ENCODE results near the gene B3GALNT2.

The B3GALNT2 gene

DNA sequence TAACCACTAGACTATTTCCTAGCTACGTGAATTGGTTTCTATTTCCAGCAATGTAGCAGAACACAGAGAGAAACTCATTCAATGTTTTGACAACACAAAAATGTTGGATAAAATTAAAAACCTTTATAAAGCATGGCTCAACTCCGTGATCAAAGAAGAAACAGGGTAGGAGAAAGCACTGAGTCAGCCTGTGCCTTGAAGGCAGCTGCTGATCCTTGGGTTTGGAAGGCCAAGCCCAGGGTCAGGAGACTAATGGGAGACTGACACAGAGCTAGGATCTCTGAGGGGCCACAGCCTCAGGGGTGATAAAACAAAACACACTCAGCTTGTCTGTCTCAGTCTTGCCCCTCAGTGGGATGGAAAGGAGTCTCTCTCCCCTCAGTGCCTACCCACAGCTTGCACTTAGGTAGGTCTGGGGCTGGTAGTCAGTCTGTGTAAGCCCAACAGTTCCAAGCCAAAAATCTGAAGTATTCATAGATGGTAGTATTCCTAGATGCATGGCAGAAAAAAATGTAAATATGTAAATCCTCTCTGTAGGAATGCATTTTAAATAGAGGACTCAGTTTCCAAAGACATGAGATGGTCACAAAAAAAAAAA, 53.3 kb downstream of the B3GALNT2 start:
- DNase-seq (ENCODE audit: low read depth) = no peak

DNA sequence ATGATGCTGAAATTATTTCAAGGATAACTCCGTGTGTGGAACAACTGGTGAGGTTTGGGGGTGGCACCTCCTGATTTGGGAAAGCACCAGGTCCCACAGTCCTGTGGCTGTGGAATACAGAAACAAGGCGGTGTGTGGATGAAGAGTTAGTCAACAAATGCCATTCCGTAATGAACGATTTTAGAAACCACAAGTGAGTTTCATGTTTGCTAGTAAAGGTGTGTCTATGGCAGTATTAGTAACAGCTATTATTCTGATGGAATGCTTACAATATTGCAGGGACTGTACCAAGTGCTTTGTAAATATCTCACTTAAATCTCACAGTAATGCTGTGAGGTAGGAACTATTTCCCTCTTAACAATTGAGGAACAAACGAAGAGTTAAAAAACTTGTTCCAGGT, 53.8 kb downstream of the B3GALNT2 start:
- no peak for DNase-seq (ENCODE audit: low read depth)

DNA sequence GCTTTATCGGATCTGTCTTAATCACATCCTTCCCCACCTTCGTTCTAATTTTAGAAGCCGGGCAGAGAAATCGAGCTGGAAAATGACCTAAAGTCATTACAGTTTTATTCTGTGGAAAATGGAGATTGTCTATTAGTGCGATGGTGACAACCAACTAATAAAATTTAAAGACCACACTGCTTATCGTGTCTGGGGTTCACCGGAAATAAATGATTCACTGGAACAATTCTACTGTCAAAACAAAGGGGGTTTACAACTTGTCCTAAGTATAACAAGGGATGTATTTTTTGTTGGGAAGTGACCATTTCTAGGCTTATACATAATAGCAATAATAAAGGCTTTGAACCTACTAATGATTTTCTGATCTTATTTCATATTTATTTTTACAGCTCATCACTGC, 55.6 kb downstream of the B3GALNT2 start:
- no peak for DNase-seq (ENCODE audit: low read depth)

DNA sequence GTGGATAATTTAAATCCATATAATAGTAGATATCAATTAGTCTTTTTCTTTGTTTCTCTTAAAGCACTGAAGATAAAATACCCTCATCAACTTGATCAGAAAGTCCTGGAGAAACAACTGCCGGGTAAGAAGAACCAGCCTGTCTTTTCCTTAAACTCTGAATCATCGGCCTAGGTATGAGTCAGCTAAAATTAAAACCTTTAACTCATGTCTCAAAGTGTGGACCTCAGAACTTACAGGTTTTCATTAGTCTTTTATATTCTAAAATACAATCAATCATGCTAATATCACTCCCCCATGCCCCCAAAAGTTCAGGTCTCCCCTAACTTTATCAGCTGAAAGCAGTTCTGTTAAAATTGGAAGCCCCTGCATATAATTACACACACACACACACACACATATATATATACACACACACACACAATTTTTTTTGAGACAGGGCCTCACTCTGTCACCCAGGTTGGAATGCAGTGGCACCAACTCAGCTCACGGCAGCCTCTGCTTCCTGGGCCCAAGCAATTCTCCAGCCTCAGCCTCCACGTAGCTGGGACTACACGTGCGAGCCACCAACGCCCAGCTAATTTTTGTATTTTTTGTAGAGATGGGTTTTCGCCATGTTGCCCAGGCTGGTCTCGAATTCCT, 61.3 kb downstream of the B3GALNT2 start:
- DNase-seq (ENCODE audit: low read depth) = peak; percentile 47

DNA sequence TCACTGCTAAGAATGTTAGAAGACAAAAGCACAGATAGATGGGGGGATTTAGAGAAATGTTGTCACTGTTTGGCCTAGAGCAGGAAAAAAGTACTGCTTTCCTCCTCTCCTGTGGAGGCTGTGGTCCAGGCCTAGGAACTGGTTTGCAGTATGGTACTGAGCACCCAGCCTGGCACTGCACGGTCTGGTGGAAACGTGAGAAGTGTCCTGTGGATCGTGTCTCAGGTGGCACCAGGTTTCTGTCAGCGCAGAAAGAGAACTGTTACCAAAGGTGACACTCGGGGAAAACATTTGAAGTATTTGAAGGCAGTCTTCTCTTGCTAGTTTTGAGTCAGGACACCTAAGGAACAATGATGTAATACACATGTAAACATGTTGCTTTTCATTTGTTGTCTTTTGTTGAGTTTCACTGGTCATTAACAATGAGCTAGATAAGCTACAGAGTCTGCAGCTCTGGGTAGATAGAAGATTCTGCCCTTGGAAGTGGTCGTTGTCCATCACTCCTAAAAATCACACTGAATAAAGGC, 63.0 kb downstream of the B3GALNT2 start:
- DNase-seq (ENCODE audit: low read depth) = no peak

DNA sequence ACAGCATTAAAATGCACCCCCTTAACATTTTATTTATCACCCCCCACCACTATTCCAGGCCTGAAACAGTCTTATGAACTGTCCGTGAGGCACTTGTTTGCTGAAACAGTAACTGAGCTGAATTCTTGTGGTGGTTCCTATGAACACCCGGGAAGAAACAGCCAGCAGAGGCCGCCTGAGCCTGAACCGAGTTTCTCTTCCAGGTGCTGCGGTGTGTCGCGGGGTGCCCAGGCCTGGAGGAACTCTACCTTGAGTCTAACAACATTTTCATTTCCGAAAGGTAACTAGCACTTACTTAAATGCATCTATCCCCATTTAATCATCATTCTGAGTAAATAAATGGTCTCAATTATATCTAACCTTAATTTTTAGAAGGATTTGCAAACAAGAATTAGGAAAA, 70.3 kb downstream of the B3GALNT2 start:
- no peak for DNase-seq (ENCODE audit: low read depth)

DNA sequence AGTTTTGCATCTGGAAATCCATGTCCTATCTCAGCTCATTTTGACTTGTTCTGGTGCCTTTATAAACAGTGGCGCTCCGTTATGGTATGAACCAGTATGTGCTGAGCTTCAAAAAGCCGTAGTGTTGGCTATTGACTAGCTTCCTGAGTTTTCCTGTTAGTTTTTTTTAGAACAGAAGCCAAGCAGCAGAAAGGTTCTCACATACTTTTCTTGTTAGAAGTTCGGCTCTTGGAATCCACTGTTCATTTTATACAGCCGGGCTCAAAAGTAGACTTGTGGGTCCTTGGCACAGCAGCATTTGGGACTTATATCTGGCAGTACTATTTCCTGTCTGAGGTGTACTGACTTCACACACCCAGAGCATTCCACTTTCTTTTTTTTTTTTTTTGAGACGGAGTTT, 73.3 kb downstream of the B3GALNT2 start:
- no peak for DNase-seq (ENCODE audit: low read depth)

DNA sequence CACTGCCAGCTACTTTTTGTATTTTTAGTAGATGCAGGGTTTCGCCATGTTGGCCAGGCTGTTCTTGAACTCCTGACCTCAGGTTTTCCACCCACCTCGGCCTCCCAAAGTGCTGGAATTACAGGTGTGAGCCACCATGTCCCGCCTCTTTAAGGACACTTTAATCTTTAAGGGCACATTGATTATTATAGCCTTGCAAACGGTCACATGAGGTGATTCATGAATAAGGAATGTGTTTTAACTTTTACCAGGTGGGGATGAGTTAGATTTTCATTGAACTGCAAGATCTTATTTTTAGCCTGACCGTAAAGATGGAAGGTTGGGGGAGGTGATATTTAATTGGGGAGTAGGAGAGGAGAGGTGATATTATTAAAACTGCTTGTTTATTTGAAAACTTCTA, 75.1 kb downstream of the B3GALNT2 start:
- DNase-seq (ENCODE audit: low read depth) = no peak

DNA sequence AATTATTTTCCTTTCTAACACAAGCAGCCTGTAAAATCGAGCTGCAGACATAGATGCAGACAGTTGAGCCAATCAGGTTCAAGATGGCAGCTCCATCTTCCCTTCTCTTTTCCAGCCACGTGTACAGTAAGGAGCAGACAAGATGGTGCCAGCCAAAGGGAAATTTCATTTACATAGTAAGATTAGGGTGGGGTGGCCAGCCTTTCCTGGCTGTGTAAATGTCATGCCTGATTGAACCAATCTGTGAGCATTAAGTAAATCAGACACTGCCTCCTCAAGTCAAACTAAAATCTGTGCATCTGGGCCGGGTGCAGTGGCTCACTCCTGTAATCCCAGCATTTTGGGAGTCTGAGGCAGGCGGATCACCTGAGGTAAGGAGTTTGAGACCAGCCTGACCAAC, 76.8 kb downstream of the B3GALNT2 start:
- no peak for DNase-seq (ENCODE audit: low read depth)

DNA sequence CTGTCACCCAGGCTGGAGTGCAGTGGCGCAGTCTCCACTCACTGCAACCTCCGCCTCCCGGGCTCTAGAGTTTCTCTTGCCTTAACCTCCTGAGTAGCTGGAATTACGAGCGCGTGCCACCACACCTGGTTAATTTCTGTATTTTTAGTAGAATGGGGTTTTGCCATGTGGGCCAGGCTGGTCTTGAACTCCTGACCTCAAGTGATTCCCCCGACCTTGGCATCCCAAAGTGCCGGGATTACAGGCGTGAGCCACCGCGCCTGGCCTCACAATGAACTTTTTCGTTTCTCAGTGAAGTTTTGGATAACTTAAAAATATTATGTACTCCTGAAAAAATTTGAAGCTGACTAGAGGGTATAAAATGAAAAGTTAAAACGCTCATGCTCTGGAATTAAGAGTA, 77.6 kb downstream of the B3GALNT2 start:
- no peak for DNase-seq (ENCODE audit: low read depth)

DNA sequence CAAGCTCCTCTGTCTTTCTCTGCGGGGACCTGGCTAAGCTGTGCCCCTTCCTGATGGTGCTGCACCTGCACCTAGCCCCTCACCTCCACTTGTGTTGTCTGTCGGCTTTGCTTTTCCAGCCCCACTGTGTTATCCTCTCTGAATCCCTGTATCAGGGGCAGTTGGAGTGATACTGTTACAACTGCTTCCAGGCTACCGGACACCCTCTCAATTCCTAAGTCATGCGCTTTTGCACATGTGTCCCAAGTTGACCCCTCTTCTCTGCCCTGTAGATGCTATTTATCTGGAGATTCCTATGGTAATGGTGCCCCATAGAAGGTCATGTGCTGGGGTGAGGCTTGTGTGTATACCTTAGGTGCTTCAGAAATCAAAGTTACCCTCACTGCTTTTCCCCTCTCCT, 78.1 kb downstream of the B3GALNT2 start:
- DNase-seq (ENCODE audit: low read depth) = no peak

DNA sequence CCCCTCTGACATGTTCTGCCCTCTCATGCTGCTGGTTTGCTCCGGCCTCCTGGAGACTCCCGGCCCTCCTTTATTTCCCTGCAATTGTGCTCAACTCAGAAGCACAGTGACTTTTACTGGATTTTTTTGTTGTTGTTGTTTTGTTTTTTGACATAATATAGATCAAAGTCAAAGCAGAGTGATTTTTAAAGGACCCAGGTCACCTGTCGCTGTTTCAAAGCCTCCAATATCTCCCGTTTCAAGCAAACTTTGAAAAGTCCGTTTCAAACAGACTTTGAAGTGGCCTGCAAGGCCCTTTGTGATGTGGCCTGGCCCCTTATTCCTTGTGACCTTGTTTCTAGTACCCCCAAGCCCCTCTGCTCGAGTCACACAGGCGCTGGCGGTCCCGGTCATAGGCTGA, 78.9 kb downstream of the B3GALNT2 start:
- no peak for DNase-seq (ENCODE audit: low read depth)

DNA sequence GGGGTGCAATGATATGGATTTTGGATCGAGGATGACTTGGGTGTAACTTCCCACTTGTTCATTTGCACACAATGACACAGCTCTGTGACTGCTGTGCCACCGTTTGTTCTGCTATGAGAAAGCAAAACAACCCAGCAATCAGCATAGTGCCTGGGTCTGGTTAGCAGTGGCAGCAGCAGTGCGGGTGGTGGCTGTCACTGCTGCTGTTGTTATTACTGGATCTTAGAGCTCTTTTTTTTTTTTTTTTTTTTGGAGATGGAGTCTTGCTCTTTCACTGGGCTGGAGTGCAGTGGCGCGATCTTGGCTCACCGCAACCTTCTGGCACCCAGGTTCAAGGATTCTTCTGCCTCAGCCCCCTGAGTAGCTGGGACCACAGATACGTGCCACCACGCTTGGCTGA, 80.2 kb downstream of the B3GALNT2 start:
- DNase-seq (ENCODE audit: low read depth) = no peak

DNA sequence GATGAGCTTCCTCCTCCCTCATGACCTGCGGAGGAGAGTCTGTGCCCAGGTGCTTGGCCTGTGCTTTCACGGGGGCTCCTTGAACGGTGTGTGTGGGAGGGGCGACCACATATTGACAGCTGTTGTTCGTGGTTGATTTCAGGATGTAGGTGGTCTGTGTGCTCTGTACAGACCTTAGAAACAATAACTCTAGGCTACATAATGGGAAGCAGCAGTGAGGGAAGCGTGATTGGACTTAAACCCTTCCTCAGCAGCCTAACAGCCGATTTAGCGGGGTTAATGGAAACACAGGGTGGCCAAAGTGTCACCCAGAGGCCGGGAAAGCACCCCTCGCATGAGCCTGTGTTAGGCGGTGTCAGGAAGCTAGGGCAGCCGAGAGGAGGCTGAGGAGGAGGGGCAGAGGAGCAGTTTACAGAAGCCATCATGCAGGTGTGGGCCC, 81.0 kb downstream of the B3GALNT2 start:
- DNase-seq (ENCODE audit: low read depth) = no peak

DNA sequence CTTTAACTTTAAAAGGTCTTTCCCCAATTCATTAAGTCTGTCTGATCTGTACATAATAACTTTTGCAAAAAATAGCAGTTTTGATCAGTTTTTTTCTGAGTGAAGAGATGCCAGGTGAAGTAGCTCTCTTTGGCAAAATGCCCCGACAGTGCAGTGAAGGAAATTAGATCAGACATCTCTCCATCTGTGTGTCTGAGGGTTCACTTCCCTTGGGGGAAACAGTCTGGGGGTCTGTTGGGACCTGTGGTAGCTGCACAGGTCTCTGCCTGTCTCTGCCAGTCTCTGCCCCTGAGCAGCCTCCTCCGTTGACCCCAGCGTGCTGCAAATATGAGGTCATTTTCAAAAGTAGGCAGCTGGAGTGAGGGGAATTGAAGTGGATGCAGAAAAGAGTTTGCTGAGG, 82.5 kb downstream of the B3GALNT2 start:
- no peak for DNase-seq (ENCODE audit: low read depth)

DNA sequence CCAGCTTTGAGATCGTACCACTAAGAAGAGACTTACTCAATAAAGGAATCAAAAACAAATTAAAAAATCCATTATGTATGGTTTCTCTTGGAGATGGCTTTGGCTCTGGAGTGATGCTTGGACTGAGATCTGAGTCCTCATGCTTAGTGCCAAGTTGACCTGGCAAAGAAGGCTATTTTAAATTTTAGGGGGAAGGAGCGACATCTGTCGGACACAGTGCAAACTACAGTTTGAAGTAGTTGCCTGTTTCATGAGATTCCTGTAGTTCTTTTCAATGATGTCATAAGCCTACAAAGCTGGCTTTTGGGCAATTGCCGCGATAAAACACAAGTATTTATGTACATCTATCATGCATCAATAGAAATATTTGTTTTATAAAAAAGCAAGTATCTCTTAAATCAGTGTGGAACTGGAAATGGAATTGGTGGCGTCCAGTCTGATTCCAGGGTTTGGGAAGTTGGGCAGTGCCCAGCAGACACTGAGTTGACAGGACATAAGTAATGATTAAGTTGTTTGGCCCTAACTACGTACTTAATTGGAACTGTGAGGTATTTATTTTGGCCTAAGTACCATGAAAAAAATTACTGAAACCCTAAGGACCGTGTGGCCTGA, 87.1 kb downstream of the B3GALNT2 start:
- DNase-seq (ENCODE audit: low read depth) = peak; percentile 67

DNA sequence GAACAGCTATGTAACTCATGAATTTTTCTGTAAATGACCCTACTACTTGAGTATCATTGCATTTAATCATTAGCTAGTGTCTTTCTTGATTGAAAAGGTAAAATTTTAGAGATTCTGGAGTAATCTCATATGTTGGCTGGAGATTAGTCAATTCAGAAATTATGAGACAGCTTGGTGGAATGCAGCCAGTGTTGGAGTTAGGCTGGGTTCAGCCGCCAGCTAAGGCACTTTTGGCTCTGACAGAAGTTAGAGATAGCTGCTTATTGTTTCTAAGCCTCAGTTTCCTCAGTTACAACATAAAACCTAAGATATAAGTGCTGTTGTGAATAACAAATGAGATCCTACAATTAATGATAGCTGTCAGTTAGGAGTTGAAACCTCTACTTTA, 87.6 kb downstream of the B3GALNT2 start:
- peak; percentile 6 for DNase-seq (ENCODE audit: low read depth)

DNA sequence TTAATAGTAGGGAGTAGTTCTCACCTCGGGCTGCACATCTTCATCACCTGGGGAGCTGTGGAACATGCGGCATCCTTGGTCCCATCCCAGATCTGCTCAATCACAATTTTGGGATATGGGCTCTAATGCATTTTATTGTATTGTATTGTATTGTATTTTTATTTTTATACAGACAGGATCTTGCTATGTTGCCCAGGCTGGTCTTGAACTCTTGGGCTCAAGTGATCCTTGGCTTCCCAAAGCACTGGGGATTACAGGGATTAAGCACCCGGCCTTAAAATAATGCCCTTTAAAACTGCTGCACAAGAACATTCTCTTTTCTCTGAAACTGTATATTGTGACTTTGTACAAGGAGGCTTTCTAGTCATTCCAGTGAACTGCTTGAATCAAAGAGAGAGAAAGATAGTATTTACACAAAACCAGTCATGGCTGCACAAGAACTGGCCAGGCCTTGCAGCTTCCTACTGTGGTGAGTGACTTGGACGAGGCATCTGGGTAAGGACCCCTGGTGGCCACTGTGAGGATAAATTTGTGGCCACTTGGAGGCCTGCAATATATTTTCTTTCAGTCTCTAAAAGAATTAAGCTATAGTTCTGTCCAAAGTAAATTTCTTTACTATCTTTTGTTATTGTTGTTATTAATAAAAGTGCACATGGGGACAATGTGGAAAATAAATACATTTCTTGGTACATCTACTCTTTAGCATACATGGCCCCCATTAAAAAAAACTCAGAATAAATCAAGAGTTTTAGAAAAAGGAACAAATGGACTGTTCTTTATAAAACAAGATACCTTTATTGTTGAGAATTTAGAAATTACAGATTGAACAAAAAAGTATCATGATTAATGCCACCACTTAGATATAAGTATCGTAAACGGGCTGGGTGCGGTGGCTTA, 89.0 kb downstream of the B3GALNT2 start:
- peak; percentile 49 for DNase-seq (ENCODE audit: low read depth)

DNA sequence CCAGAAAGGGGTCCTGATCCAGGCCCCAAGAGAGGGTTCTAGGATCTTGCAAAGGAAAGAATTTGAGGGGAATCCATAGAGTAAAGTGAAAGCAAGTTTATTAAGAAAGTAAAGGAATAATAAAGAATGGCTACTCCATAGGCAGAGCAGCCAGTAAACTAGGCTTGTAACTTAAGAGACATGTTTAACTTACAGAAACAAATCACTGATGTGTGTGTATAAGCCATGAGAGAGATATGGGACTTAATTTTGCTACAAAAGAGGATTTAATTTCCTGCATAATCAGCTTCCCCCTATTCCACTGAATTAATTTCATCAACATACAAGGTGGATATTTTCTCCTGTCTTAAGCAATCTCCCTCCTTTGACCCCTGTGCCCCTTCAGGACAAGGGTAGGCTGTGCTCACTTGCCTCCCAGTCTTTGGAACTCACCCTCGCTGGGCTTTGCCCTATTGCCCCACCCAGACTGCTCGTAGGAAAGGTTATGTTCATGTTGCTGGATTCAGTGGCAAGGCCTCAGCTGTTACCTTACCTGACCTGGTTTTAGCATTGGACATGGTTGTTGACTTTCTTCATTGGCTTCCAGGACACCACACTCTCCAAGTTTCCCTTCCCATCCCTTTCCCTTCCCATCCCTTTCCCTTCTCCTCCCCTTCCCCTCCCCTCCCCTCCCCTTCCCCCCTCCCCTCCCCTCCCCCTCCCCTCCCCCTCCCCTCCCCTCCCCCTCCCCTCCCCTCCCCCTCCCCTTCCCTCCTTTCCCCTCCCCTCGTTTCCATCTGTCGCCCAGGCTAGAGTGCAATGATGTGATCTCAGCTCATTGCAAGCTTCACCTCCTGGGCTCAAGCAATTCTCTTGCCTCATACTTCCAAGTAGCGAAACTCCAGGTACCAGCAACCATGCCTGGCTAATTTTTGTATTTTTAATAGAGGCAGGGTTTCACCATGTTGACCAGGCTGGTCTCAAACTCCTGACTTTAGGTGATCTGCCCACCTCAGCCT, 92.5 kb downstream of the B3GALNT2 start:
- DNase-seq (ENCODE audit: low read depth) = no peak

DNA sequence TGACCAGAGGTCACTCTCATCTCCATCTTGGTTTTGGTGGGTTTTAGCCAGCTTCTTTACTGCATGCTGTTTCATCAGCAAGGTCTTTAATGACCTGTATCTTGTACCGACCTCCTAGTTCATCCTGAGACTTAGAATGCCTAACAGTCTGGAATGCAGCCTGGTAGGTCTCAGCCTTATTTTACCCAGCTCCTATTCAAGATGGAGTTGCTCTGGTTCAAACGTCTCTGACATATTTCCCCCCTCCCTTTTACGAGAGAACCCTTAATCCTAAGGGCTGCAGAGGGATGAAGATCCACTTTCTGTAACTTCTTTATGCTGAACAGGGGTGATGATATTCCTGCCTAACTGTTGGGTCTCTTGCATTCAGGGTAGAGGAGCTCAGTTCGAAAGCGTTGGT, 93.8 kb downstream of the B3GALNT2 start:
- no peak for DNase-seq (ENCODE audit: low read depth)
